Activated CD4-positive, alpha-beta T cell treated with anti-CD3 and anti-CD28 coated beads for 36 hours (primary cell): Measurements from ENCODE around the gene JAG2. TPM values are rescaled to one million over a fixed set of nuclear protein-coding genes. Genes with fewer than 3 reads are reported as not detected.
A peak's percentile ranks its signal among the peaks of the same experiment; 100 is the strongest.

Experiments
- ATAC-seq: fragments of 200-7000 bp; cut with Tn5 transposase; one replicate; pipeline ENCODE4 v1.10.0; 2021; ENCODE audit warnings: mild to moderate bottlenecking, moderate library complexity
- CTCF ChIA-PET: fragments of 350-600 bp; sonication (Branson Sonifier 250); formaldehyde crosslinking; loops from one replicate; lab custom pipeline; 2021; ENCODE audit warnings: antibody characterized with exemption; lab: Charles Lee
- POLR2A ChIA-PET: fragments of 350-600 bp; sonication (Branson Sonifier 250); formaldehyde crosslinking; loops from one replicate; lab custom pipeline; 2021; ENCODE audit warnings: antibody characterized with exemption, inconsistent platforms; lab: Charles Lee
- DNase-seq: peaks from one replicate; pipeline ENCODE4 v3.0.0-alpha.2; 2020
- H3K27ac Mint-ChIP-seq: one replicate; pipeline ENCODE4 v1.8.0; 2021; ENCODE audit warnings: mixed read lengths
- H3K27me3 Mint-ChIP-seq: one replicate; pipeline ENCODE4 v1.8.0; 2021; ENCODE audit warnings: mixed read lengths
- H3K36me3 Mint-ChIP-seq: one replicate; pipeline ENCODE4 v1.8.0; 2021; ENCODE audit warnings: low read depth, mixed read lengths
- H3K4me1 Mint-ChIP-seq: one replicate; pipeline ENCODE4 v1.8.0; 2021; ENCODE audit warnings: mixed read lengths
- H3K4me3 Mint-ChIP-seq: one replicate; pipeline ENCODE4 v1.8.0; 2021; ENCODE audit warnings: mild to moderate bottlenecking, moderate library complexity, mixed read lengths
- H3K9me3 Mint-ChIP-seq: one replicate; pipeline ENCODE4 v1.8.0; 2021; ENCODE audit warnings: low read depth, mixed read lengths
- intact Hi-C, 2 experiments: fragments of 100-400 bp; cut with DNase I in 1 of 2; cut with micrococcal nuclease in 1 of 2; formaldehyde crosslinking; loops; one replicate each; pipeline versions ENCODE4 v1.14.2 to v1.15.1; 2022 to 2024; cut with DNase I, micrococcal nuclease
- total RNA-seq, 2 experiments: library from RNA; stranded (reverse); gene quantifications; one replicate each; pipeline ENCODE4 v1.2.3, GENCODE V29; 2021

Gene JAG2
- total RNA-seq, 2 experiments from 2014 or later, result 3.2 to 3.6 TPM

GRCh38 chr14:105209646-105210045 lies 41.1 kb upstream of the JAG2 start:
- Mint-ChIP-seq H3K36me3 (no peaks in the 10 kb centered on the region), H3K9me3 (no peaks in the 10 kb centered on the region), H3K27ac (no peak overlapping the region), H3K4me3 (no peak overlapping the region), H3K4me1 (no peaks in the 10 kb centered on the region), H3K27me3 (no peaks in the 10 kb centered on the region)
- DNase-seq (no peak), ATAC-seq (no peak)
- ChIA-PET CTCF (no interaction called here), POLR2A (no interaction called here)
- intact Hi-C loops, result no loop called here

- H3K4me3 Mint-ChIP-seq, result no peak overlapping the region
- CTCF ChIA-PET, result no interaction called here
- no peaks in the 10 kb centered on the region for H3K27me3 Mint-ChIP-seq
- H3K36me3 Mint-ChIP-seq, result no peaks in the 10 kb centered on the region
- no peak overlapping the region for H3K27ac Mint-ChIP-seq
- POLR2A ChIA-PET, result no interaction called here
- no peaks in the 10 kb centered on the region for H3K9me3 Mint-ChIP-seq
- no peak for DNase-seq
- intact Hi-C loops, result no loop called here
- ATAC-seq, result no peak
- peaks cover under 1% of the 10 kb centered on the region for H3K4me1 Mint-ChIP-seq
Measured at GRCh38 chr14:105209091-105209490, 40.5 kb upstream of the JAG2 start.

GRCh38 chr14:105208738-105209075 lies 40.1 kb upstream of the JAG2 start:
- ChIA-PET POLR2A (no interaction called here), CTCF (interaction anchor here (0.6 kb wide), 1 partner anchor 38 kb away, joined by 3 read pairs; no protein-coding TSS in a partner anchor)
- Mint-ChIP-seq H3K4me3 (no peak overlapping the region), H3K36me3 (no peaks in the 10 kb centered on the region), H3K27me3 (no peaks in the 10 kb centered on the region), H3K27ac (no peak overlapping the region), H3K9me3 (no peaks in the 10 kb centered on the region), H3K4me1 (peaks cover 1% of the 10 kb centered on the region)
- intact Hi-C loops, result no loop called here
- ATAC-seq, result no peak
- no peak for DNase-seq

- no peak for DNase-seq
- no peaks in the 10 kb centered on the region for H3K27me3 Mint-ChIP-seq
- no peaks in the 10 kb centered on the region for H3K36me3 Mint-ChIP-seq
- ATAC-seq, result no peak
- H3K27ac Mint-ChIP-seq, result no peak overlapping the region
- H3K9me3 Mint-ChIP-seq, result no peaks in the 10 kb centered on the region
- POLR2A ChIA-PET, result no interaction called here
- CTCF ChIA-PET, result interaction anchor here (0.6 kb wide), 2 partner anchors 39 to 131 kb away, joined by 3 read pairs; no protein-coding TSS in a partner anchor
- intact Hi-C loops, result no loop called here
- peaks cover 1% of the 10 kb centered on the region for H3K4me1 Mint-ChIP-seq
- no peak overlapping the region for H3K4me3 Mint-ChIP-seq
Measured at GRCh38 chr14:105207996-105208737, 39.6 kb upstream of the JAG2 start.

GRCh38 chr14:105207460-105207901 lies 38.9 kb upstream of the JAG2 start:
- peak; percentile 35 for DNase-seq
- intact Hi-C loops, result no loop called here
- ChIA-PET POLR2A (interaction anchor here (0.5 kb wide), 1 partner anchor 225 kb away, joined by 3 read pairs; no protein-coding TSS in a partner anchor), CTCF (interaction anchor here (0.6 kb wide), 1 partner anchor 131 kb away, joined by 3 read pairs; no protein-coding TSS in a partner anchor)
- H3K36me3 Mint-ChIP-seq, result no peaks in the 10 kb centered on the region
- no peaks in the 10 kb centered on the region for H3K9me3 Mint-ChIP-seq
- no peak for ATAC-seq
- H3K4me1 Mint-ChIP-seq, result peaks cover 1% of the 10 kb centered on the region
- no peak overlapping the region for H3K4me3 Mint-ChIP-seq
- H3K27ac Mint-ChIP-seq, result no peak overlapping the region
- H3K27me3 Mint-ChIP-seq, result no peaks in the 10 kb centered on the region

- Mint-ChIP-seq H3K27me3 (no peaks in the 10 kb centered on the region), H3K4me3 (no peak overlapping the region), H3K4me1 (peaks cover 4% of the 10 kb centered on the region), H3K36me3 (no peaks in the 10 kb centered on the region), H3K27ac (no peak overlapping the region), H3K9me3 (no peaks in the 10 kb centered on the region)
- ATAC-seq (no peak), DNase-seq (no peak)
- POLR2A ChIA-PET, result interaction anchor here (0.5 kb wide), 1 partner anchor 225 kb away, joined by 3 read pairs; no protein-coding TSS in a partner anchor
- intact Hi-C loops, result no loop called here
- CTCF ChIA-PET, result no interaction called here
Measured at GRCh38 chr14:105206873-105207272, 38.3 kb upstream of the JAG2 start.

GRCh38 chr14:105205673-105206208 lies 37.2 kb upstream of the JAG2 start:
- H3K27ac Mint-ChIP-seq, result no peak overlapping the region

GRCh38 chr14:105204931-105205672 lies 36.5 kb upstream of the JAG2 start:
- DNase-seq, result peak; percentile 17
- Mint-ChIP-seq H3K9me3 (no peaks in the 10 kb centered on the region), H3K27ac (no peak overlapping the region), H3K4me3 (no peak overlapping the region), H3K27me3 (peaks cover 3% of the 10 kb centered on the region), H3K36me3 (no peaks in the 10 kb centered on the region), H3K4me1 (peaks cover 7% of the 10 kb centered on the region)
- ChIA-PET CTCF (no interaction called here), POLR2A (no interaction called here)
- ATAC-seq, result no peak
- intact Hi-C loops, result loop anchor here in 1 of 2 experiments (5.0 kb wide), 1 partner anchor 113 kb away; no protein-coding TSS in a partner anchor

More at GRCh38 chr14:105205673-105206208, 37.2 kb upstream of the JAG2 start:
- Mint-ChIP-seq H3K9me3 (no peaks in the 10 kb centered on the region), H3K4me1 (peaks cover 7% of the 10 kb centered on the region), H3K27me3 (peaks cover 2% of the 10 kb centered on the region), H3K36me3 (no peaks in the 10 kb centered on the region), H3K4me3 (no peak overlapping the region)
- ChIA-PET CTCF (no interaction called here), POLR2A (no interaction called here)
- no peak for DNase-seq
- no peak for ATAC-seq
- intact Hi-C loops, result no loop called here

- intact Hi-C loops, result loop anchor here in 1 of 2 experiments (5.0 kb wide), 1 partner anchor 112 kb away; no protein-coding TSS in a partner anchor
- Mint-ChIP-seq H3K27me3 (peaks cover 6% of the 10 kb centered on the region), H3K27ac (no peak overlapping the region), H3K4me1 (peaks cover 7% of the 10 kb centered on the region), H3K36me3 (no peaks in the 10 kb centered on the region), H3K4me3 (no peak overlapping the region), H3K9me3 (no peaks in the 10 kb centered on the region)
- ChIA-PET CTCF (no interaction called here), POLR2A (no interaction called here)
- DNase-seq (no peak), ATAC-seq (no peak)
Measured at GRCh38 chr14:105204206-105204930, 35.8 kb upstream of the JAG2 start.

GRCh38 chr14:105203701-105204100 lies 35.1 kb upstream of the JAG2 start:
- Mint-ChIP-seq H3K4me3 (no peak overlapping the region), H3K9me3 (no peaks in the 10 kb centered on the region), H3K27ac (no peak overlapping the region), H3K27me3 (peaks cover 10% of the 10 kb centered on the region), H3K36me3 (no peaks in the 10 kb centered on the region), H3K4me1 (peaks cover 7% of the 10 kb centered on the region)
- CTCF ChIA-PET, result interaction anchor here (0.7 to 0.8 kb wide), 2 partner anchors 10 to 85 kb away, joined by 3 to 4 read pairs; no protein-coding TSS in a partner anchor
- intact Hi-C loops, result loop anchor here (1.0 to 5.0 kb wide), 4 partner anchors 45 to 149 kb away; partner anchors contain the start of gene BTBD6 (in 1 of the 2)
- POLR2A ChIA-PET, result no interaction called here
- ATAC-seq (no peak), DNase-seq (no peak)
